Putamen (tissue), 1 donor: Measurements from ENCODE around the gene PLPP2.

ENCODE experiments used
- DNase-seq: peaks from one replicate; pipeline ENCODE4 v3.0.0-alpha.2; 2016; ENCODE audit warnings: low spot score

PLPP2 gene

DNA sequence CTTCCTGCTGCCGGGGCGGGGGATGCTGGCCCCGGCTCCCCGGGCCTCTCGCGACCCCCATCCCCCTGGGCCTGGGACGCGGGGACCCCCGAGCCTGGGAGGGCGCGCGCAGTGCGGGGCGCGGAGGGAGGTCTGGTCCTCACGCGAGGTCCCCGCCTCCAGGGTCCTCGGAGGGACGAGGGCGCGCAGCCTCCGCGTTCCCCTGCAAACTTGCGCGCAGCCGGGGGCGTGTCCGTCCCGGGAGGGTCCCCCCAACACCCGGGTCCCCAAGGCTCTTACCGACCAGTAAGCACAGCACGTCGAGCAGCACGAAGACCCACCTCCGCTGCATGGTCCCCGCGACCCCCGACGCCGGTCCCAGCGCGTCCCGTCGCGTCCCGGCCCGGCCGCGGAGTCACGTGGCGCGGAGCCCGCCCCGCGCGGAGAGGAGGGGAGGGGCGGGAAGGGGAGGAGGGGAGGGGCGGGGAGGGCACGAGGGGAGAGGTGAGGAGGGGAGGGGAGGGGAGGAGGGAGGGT, at the start of gene PLPP2:
Gene PLPP2, minus strand, starts transcription at position 398 of the 516 bp plus-strand sequence. Its CDS starts 67 bp downstream, at position 331.
- peak; percentile 67 for DNase-seq

- no peak for DNase-seq
Observed at GRCh38 chr19:340620-341385, 49.6 kb upstream of the PLPP2 start.

GRCh38 chr19:339262-339887, 48.2 kb upstream of the PLPP2 start:
- no peak for DNase-seq

GRCh38 chr19:338421-338820, 47.2 kb upstream of the PLPP2 start:
- DNase-seq, result no peak

DNA sequence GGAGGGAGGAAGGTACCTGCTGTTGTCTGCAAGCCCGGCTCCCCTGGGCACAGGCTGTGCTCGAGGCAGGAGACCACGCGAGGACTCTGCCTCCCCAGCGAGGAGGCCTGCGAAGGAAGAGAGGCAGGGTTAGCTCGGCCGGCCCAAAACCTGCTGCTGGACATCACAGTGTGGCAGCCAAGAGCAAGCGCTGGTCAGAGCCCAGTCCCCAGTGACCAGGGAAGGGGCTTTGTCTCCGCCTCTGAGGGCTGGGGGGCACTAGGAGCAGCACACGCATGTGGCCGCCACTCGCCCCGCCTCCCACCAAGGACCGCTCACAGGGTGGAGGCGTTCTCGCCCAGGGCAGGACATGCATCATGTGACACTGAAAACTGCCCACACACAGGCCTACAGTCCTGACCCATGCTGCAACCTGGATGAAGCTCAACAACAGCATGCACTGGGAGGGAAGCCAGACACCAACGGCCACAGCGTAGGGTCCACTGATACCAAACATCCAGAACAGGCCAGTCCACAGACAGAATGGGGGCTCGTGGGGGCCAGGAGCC, 44.9 kb upstream of the PLPP2 start:
- no peak for DNase-seq

- no peak for DNase-seq
Observed at GRCh38 chr19:335486-336066, 44.4 kb upstream of the PLPP2 start.

DNA sequence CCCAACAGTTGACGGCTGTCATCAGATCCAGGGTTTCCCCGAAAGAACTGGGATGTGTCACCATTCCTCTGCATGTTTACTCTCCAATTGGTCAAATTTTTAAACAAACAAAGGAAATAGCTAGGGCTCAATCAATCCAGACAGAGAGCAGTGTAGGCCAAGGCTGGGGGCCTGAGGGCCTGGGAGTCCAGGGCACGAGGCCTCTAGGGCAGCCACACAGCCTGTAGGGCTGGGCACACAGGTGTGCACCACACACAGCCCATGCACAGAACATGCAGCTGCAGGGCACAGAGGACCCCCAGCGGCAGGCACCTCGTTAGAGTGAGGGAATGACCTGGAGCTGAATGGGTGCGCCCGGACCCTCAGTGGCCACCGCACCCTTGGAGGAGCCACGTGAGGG, 43.9 kb upstream of the PLPP2 start:
- DNase-seq, result no peak

DNA sequence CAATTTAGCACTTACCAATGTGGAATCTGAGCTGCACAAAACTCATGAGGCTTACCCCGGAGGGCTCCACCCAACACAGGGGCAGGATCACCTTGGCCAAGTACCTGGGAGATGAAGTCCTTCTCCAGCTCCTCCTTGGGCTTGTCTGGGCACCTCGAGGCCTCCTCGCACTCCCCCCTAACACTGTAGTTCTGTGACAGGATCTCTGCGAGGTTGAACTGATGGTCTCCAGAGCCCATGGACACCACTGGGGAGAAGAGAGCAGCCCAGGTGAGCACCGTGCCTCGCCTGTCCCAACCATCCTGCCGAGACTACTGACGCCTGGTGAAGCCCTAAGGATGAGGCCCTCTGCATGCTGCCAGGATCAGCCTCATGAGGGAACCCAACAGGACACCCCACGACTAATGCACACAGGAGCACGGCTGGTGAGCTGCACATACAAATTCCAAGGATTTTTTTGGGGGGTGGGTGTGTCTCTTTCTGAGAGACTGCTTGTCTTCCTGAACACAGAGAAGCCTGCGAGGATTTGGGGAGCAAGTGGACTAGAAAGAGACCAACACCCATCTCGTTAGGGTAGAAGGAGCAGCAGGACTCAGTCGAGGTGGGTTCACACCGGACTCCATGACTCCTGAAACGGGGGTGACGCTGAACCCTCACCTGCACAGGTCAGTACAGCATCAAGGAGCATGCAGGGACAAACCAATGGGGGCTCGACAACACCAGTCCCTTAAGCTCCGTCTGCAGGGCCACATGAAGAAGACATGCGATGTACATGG, 43.3 kb upstream of the PLPP2 start:
- no peak for DNase-seq

- DNase-seq, result no peak
Observed at GRCh38 chr19:330503-330902, 39.3 kb upstream of the PLPP2 start.

DNA sequence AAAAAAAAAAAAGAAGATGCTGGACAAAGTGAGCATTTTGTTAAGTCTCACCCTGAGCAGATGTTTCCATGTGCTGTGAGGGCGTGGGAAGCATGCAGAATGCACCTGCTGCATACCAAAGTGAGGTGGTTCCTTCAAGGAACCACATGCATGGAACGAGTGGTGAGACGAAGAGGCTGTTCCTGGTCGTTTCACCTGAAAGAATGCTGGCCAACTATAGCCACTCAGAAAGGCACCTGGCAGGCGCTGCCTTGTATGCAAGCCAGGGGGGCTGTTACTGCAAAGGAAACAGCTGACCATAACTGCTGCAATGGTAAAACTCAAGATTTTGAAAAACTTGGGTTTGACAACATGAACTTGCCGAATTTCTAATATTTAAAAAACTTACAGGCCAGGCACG, 38.7 kb upstream of the PLPP2 start:
- no peak for DNase-seq

DNA sequence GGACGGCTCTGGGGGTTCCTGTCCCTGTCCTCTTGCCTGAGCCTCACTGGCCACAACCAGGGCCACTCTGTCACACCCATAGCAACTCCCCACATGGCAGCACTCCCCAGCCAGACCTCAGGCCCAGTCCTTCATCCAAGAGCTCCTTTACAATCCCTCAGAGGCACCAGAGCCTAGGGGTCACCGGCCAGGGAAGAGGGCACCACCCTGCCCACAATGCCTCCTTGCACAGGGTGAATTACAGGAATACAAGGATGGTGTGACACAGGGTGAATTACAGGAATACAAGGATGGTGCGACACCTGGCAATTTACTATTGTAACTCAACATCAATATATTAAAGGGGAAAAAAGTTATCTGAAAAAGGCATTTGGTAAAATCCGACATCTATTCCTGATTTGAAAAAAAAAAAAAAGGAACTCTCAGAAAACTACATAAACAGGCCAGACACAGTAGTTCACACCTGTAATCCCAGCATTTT, 36.9 kb upstream of the PLPP2 start:
- no peak for DNase-seq

DNA sequence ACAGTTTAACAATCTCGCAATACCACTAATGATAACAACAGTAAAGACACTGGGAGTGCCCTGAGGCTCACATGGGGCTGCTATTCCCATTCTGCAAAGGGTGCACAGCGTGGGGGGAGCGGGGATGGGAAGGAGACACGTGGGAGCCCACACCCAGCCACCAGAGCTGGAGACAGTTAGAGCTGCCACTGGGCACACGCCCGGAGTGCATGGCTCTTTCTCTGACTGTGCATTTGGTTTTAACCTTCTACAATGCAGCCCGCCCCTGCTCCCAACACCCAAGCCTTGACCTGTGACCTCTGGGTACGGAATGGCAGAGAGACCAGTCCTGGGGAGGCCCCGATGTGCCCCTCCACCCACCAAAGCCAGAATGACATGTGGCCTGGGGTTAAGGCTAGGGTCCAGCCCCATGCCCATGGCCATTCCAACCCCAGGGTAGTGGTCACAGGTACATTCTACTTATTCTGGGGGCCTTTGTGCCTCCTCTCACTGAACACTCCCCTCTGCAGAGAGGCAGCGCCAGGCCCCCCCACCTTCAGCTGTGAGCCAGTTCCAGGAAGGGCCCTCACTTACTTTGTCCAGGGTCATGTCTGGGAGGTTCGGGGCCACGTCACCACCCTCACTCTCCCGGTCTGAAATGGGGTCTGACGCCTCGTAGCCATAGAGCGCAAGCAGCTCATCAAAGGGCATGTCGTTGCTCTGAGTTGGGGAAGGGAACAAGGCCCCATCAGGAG, 36.3 kb upstream of the PLPP2 start:
- no peak for DNase-seq

- DNase-seq, result no peak
Observed at GRCh38 chr19:326871-327270, 35.7 kb upstream of the PLPP2 start.

- no peak for DNase-seq
Observed at GRCh38 chr19:325937-326565, 34.8 kb upstream of the PLPP2 start.

GRCh38 chr19:325173-325936, 34.2 kb upstream of the PLPP2 start:
- no peak for DNase-seq

DNA sequence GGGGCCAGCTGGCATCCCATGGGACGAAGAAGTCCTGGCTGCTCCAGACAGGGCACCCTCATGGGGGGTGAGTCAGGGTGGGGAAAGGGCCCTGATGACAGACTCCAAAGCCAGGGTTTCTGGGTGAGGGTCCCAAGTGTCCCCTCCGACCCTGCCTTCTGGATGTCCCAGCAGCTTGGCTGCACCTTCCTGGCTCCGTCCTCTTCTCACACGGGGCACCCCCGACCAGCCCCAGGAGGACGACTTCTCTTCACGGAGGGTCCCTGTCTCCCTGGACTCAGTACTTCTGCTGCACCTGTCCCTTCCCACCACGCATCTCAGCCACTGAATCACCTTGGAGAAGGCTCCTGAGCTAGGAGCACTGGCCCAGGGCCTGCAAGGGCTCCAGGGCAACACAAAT, 33.5 kb upstream of the PLPP2 start:
- DNase-seq, result no peak

GRCh38 chr19:322616-323015, 31.4 kb upstream of the PLPP2 start:
- no peak for DNase-seq

GRCh38 chr19:318509-318774, 27.2 kb upstream of the PLPP2 start:
- no peak for DNase-seq

DNA sequence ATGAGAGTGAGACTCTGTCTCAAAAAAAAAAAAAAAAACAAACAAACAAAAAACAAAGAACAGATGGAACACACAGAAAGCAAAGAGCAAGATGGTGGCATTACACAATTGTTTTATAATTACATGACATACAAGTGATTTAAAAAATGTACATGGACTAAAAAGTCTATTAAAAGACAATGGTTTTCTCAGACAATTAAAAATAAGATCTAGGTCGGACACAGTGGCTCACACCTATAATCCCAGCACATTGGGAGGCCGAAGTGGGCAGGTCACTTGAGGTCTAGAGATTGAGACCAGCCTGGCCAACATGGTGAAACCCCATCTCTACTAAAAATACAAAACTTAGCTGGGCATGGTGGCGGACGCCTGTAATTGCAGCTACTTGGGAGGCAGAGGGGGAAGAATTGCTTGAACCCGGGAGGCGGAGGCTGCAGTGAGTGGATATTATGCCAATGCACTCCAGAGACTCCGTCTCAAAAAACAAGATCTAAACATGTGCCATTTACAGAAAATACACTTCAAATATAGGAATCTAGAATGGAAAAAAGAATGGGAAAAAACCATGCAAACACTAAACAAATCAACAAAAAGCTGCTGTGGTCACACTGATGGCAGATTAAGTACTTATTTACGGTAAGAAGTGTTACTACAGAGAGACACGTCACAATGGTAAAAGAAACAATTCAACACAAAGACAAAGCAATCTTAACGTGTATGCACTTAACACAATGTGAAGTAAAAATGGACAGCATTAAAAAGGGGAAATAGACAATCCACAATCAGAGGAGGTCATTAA, 26.7 kb upstream of the PLPP2 start:
- DNase-seq, result no peak
